D721Med (cell line): Measurements from ENCODE around the gene ORM2.
"Not testable (repeated sequence)": the region's sequence is repeated elsewhere in the genome, so short reads cannot be mapped to it uniquely, and the experiment has no call there.

ENCODE experiments used
- DNase-seq: peaks from one replicate; pipeline ENCODE4 v3.0.0; 2011; ENCODE audit warnings: low spot score; ENCODE audit not compliant: insufficient read length
- FAIRE-seq: peaks from 2 replicates; lab custom pipeline; 2011; peaks lifted over from hg19 to GRCh38; lab: Jason Lieb, UNC
- CTCF ChIP-seq: IDR thresholded peaks from 2 replicates; pipeline ENCODE4 v1.5.1; 2012; ENCODE audit warnings: mild to moderate bottlenecking, control low read depth; ENCODE audit not compliant: insufficient read depth; ENCODE audit errors: missing control alignments

Gene ORM2

DNA sequence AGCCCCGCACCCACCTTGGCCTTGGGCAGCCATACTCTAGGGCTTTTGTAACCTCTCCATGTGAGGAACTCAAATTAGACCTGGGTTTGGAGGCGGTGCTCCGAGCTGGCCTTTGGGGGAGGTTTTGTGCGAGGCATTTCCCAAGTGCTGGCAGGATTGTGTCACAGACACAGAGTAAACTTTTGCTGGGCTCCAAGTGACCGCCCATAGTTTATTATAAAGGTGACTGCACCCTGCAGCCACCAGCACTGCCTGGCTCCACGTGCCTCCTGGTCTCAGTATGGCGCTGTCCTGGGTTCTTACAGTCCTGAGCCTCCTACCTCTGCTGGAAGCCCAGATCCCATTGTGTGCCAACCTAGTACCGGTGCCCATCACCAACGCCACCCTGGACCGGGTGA lies at the start of gene ORM2:
Gene ORM2, plus strand, starts transcription at position 245 of the 398 bp plus-strand sequence. Its CDS starts 36 bp downstream, at position 281.
- FAIRE-seq: not testable (repeated sequence)

DNA sequence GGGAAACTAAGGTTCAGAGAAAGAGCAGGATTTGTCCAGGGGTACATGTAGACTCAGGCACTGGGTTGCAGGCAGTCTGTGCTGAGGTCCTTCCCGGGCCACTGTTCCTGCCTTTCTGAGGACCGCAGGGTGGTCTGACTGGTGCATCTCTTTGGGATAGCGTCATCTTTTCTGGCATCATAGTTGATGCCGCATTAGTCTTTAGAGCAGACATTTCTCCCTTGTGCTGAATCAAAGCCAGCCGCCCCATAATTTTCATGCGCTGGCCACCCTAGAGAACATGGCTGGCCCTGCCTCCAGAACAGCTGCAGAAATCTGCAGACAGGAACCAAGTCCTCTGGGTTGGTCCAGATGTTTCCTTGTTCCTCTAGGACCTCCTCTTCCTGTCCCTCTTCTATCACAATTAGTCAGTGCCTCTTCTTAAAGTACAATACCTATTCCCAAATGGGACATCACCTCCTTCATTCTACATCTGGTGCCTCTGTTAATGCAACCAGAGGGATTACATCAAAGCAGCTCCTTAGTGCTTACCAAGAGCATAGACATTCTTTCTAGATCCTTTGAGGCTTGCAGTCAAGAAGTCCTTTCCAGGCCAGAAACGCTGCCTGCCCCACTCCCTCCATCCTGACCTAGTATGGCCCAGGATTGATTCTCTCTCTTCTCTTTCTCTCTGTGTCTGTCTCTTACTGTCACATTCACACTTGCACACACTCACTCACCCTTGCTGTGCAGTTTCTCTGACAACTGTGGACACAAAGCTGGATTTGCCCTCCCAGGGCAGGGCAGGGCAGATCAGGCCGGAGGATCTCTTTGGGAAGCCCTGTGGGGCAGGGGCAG lies 48.8 kb upstream of the ORM2 start:
- no peak for TF ChIP-seq CTCF
- no peak for DNase-seq
- FAIRE-seq: no peak

More for the DNA sequence above, at the start of gene ORM2:
- not testable (repeated sequence) for DNase-seq

DNA sequence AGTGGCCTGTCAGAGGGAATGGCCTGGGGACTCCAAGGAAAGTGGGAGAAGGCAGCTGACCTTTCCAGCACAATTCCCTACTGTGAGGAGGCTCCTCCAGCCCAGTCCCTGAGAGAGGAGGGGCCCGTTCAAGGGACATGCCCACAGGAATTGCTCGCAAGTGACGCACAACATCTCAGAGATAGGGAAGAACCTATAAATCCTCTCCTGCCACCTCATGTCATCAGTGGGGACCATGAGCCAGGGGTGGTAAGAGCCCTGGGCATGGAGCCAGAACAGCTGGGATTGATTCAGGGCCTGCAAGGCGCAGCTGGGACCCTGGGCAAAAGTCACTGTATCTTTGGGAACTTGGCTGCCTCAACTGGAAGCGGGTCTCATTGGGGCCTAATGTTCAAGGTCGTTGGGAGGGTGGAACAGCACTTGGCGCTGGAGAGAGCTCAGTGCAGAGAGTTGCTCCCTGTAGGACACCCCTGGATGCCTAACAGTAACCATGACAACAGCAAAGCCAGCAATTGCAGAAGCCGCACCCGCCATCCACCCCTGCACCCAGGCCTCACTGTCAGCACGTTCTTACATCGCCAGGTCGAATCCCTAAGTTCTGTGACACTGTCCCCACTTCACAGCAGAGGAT lies 48.1 kb upstream of the ORM2 start:
- no peak for FAIRE-seq
- TF ChIP-seq CTCF: no peak
- DNase-seq: no peak

- FAIRE-seq: no peak
- TF ChIP-seq CTCF: no peak
- no peak for DNase-seq
Observed at GRCh38 chr9:114282104-114282485, 47.6 kb upstream of the ORM2 start.

GRCh38 chr9:114282507-114282906 lies 47.2 kb upstream of the ORM2 start:
- TF ChIP-seq CTCF: no peak
- DNase-seq (no peak), FAIRE-seq (no peak)

DNA sequence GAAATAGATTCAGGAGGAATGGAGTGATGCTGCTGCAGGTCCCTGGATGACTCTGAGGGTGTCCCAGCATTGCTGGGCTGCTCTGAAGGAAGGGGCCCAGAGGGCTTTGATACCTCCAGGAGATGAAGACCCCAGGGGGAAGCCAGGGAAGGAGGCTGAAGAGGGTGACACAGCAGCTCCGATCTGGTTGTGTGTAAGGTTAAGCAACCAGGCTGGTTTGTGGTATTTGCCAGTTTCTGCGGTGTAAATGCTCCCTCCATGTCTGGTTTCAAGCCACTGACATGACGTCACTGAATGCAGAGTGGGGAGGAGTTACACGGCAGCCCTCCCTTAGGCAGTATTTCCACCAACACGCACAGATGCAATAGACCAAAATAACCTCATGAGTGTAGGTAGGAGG lies 46.7 kb upstream of the ORM2 start:
- FAIRE-seq: no peak
- DNase-seq: no peak
- TF ChIP-seq CTCF: no peak

DNA sequence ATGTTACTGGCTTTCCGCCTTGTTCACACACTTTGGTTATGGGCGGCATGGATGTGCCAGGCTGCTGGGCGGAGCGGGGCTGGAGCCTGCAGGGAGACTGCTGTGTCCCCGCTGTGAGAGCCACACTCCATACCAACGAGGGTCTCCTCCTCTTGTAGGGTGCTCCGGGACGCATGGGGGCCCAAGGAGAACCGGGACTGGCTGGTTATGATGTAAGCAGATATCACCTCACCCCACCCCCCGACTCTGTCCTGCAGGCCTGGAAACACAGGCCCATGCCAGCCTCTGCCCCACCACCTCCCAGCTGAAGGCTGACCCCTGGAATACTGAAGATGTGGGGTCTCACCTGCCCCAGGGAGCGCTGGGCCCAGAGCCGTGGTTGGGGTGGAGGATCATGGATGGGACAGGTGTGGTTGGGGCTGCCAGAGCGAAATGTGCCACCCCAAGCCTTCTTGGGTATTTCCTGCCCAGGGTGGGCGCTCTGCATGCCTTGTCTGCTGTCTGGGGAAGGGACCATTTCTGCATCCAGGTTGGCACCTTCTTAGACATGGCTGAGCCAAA lies 46.0 kb upstream of the ORM2 start:
- TF ChIP-seq CTCF: no peak
- no peak for FAIRE-seq
- DNase-seq: no peak
